CD4-positive, alpha-beta T cell treated with Interleukin-6 for 4 hours (primary cell): Measurements from ENCODE around the gene HAPLN2.
"Not testable (repeated sequence)": the region's sequence is repeated elsewhere in the genome, so short reads cannot be mapped to it uniquely, and the experiment has no call there.

Source experiments
- DNase-seq: peaks from one replicate; pipeline ENCODE4 v3.0.0-alpha.2; 2020; ENCODE audit warnings: mixed read lengths

HAPLN2 gene

DNA sequence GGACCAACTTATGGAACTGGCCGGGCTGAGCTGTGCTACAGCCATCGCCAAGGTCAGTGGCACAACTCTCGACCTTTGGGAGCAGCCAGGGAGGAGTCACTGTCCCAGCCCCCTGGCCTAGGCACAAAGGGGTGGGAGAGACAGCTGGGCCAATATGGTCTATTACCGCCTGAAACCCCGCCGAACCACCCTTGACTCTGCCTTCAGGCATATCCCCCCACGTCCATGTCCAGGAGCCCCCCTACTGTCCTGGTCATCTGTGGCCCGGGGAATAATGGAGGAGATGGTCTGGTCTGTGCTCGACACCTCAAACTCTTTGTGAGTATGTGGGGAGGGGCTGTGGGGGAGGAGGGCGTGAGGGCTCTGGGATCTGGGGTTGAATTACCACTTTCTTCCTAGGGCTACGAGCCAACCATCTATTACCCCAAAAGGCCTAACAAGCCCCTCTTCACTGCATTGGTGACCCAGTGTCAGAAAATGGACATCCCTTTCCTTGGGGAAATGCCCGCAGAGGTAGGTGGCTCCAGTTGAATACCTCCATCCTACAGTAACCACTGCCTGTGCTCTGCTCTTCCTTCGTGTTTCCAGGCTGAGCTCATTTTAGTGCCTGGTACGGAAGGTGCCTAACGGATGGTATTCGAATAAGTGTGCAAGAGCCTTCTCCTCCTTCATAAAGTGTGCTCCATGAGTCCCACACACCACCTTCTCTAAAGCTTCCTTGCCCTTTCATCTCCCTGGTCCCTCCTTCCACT is 26.9 kb upstream of the HAPLN2 start:
- DNase-seq: no peak

DNA sequence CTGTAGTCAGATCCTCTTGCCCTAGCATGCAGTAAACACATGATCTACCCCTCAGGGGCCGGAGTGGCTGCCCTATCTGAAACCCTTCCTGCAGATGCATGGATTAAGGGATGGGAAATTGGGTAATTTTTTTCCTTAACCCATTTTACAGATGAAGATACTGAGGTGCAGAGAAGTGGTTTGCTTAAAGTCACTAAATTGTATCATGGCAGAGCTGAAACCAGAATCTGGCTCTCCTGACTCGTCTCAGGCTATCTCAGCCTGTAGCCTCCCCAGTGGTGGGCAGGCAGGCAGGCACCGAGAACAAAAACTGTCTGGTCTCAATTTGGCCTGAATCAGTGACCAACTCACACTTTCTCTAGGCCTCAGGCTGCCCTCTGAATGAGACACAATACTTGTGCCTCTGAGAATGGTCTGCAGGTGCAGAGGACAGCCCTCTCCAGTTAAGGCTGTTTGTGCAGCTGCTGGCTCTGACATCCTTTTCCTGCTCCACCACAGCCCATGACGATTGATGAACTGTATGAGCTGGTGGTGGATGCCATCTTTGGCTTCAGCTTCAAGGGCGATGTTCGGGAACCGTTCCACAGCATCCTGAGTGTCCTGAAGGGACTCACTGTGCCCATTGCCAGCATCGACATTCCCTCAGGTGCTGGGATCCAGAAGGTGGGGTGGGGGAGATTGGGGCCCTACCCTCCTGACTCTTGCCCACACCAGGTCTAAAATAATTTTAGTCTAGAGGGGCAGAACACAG is 26.1 kb upstream of the HAPLN2 start:
- no peak for DNase-seq

DNA sequence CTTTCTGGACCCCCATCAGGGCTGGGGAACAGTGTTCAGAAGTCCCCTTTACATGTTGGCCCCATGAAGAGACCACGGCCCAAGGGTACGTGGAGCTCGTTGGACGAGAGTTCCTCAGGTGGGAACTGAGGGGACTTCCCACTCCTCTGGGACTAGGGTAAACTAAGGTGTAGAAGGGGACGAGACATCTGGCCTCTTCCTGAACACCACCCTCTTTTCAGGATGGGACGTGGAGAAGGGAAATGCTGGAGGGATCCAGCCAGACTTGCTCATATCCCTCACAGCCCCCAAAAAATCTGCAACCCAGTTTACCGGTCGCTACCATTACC is 25.6 kb upstream of the HAPLN2 start:
- no peak for DNase-seq

DNA sequence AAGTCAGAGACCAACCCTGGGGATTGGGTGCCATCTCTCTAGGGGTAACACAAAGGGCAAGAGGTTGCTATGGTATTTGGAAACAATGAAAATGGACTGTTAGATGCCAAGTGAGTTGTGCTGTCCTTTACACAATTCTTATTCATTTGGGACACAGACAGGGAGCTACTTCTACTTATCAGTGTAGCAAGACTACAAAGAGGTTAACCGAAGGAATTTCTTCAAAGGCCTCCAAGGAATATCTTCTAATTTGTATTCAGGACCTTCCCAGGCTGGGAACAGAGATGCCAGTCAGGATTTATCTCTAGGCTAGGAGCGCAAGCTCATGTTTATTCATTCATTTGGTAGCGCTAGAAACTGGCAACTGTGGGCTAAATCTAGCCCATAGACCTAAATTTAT is 25.0 kb upstream of the HAPLN2 start:
- no peak for DNase-seq

GRCh38 chr1:156595016-156595415 is 24.2 kb upstream of the HAPLN2 start:
- DNase-seq: no peak

GRCh38 chr1:156596426-156596825 is 22.8 kb upstream of the HAPLN2 start:
- DNase-seq: no peak

DNA sequence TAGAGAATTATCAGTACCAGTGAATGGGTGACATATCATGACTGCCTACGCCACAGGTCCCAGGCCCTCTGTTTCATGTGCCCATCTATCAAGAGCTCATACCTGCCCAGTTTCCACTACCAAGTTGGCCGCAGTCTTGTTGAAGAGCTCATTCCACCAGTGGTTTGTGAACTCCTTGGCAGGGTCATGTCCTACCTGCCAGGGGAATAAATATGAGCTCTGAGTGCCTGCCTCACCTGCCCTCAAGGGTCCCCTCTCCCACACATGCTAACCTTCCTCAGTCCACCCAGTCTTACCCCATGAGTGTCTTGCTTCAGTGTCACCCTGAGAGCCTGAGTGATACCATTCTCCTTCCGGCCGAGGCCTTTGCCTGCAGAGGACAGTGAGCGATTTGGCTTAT is 21.1 kb upstream of the HAPLN2 start:
- no peak for DNase-seq

DNA sequence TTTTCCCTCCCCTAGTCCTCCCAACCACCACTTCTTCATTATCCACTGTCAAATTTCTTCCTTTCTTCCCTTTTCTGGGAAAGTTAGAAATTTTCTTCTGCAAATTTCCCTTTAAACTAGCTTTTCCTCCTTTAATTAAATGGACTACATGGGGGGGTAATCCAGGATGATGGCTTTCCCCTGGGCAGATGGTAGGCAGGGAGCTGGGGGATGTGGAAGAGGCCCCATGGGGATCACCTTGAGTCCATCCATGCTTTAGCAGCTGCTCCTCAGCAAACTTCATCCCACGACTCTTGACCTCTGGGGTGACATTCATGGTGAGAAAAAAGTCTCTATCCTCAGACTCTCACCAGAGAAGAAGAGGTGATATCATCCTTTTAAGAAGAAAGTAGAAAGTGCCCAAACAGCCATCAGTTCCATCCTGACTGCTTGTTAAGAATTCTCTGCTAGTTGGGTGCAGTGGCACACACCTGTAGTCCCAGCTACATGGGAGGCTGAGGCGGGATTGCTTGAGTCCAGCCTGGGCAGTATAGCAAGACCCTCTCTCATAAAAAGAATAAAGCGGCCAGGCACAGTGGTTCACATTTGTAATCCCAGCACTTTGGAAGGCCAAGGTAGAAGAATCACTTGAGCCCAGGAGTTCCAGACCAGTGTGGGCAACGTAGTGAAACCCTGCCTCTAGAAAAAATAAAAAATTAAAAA is 20.3 kb upstream of the HAPLN2 start:
- DNase-seq: no peak

DNA sequence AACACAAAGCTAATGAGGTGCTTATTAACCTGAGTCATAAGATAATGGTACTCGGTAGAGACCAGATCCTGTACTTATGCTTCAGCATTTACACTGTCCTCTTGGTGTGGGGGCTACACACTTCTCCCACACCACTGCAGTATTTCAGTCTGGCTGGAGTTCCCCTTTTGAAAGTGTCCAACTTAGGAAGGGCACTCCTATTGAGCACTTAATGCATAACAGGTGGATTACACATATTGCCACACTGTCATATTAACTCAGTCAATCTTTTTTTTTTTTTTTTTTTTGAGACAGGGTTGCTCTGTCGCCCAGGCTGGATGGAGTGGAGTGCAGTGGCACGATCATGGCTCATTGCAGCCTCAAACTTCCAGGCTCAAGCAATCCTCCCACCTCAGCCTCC is 19.4 kb upstream of the HAPLN2 start:
- DNase-seq: no peak

GRCh38 chr1:156600733-156601121 is 18.5 kb upstream of the HAPLN2 start:
- no peak for DNase-seq

DNA sequence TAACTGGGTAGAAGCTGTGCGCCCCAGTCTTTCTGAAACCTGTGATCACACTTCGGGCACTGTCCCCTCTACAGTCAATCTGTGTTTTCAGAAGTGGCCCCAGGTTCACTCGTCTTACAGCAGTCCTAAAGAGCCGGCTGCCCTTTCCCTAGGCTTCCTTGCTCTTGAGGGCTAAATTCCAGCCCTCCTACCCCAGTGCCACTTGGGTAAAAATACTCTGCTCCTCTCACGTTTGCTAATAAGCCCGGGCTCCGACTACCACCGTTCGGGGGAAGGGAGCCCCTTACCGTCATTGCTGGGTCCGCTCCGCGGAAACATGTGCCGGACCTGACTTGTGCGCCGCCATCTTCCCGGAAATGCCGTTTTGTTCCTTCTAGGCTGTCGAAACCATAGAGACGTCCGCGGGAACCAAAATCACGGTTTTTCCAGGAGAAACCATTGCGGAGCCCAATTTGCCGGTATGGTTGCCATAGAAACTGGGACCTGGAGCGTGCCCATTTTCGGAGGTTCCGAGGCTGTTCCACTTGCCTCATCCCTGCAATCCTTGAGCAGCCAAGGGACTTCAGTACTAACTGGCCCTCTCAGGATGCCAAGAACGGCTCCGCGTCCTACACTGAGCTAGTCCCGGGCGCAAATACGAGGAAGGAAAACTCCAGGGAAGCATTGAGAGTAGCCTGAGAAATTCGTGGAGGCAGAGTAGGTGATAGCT is 17.9 kb upstream of the HAPLN2 start, which contains the start of gene GPATCH4:
TSS of gene GPATCH4 (minus strand) at position 358 of the 709 bp plus-strand sequence.
- DNase-seq: peak; percentile 76

DNA sequence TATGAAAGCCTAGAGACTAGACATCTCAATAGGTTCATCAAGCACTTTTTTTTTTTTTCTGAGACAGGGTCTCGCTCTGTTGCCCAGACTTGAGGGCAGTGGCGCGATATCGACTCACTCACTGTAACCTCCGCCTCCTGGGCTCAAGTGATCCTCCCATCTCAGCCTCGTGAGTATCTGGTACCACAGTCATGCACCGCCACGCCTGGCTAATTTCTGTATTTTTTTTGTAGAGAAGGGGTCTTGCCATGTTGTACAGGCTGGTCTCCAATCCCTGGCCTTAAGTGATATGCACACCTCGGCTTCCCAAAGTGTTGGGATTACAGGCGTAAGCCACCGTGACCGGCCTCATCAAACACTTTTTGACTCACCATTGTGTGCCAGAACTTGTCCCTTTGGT is 17.3 kb upstream of the HAPLN2 start:
- no peak for DNase-seq

- peak; percentile 20 for DNase-seq
Observed at GRCh38 chr1:156602557-156602993, 16.6 kb upstream of the HAPLN2 start.

- DNase-seq: not testable (repeated sequence)
Observed at GRCh38 chr1:156607344-156607743, 11.9 kb upstream of the HAPLN2 start.

GRCh38 chr1:156608036-156608674 is 11.1 kb upstream of the HAPLN2 start:
- DNase-seq: peak; percentile 74

GRCh38 chr1:156608981-156609380 is 10.2 kb upstream of the HAPLN2 start:
- peak; percentile 70 for DNase-seq

GRCh38 chr1:156610072-156610471 is 9.1 kb upstream of the HAPLN2 start:
- DNase-seq: not testable (repeated sequence)

GRCh38 chr1:156612666-156613065 is 6.5 kb upstream of the HAPLN2 start:
- DNase-seq: no peak

GRCh38 chr1:156615946-156616345 is 3.3 kb upstream of the HAPLN2 start:
- no peak for DNase-seq

DNA sequence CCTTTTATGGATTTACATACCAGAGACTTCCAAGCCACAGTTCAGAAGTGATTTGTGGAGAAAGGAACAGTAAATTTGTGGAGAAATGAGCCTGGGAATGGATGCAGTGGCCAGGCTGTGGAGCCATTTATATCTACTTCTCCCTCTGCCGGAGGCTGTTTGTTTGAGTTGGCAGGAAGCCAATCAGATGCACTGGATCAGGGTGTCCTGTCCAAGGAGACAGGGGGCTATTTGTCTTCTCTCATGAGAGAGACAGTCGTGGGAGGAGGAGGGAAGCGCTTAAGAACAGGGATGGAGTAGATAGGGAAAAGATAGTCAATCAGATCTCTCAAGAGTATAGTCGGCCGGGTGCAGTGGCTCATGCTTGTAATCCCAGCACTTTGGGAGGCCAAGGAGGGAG is 2.8 kb upstream of the HAPLN2 start:
- no peak for DNase-seq

GRCh38 chr1:156619582-156619955 is 354 bp downstream of the HAPLN2 start:
- DNase-seq: no peak

DNA sequence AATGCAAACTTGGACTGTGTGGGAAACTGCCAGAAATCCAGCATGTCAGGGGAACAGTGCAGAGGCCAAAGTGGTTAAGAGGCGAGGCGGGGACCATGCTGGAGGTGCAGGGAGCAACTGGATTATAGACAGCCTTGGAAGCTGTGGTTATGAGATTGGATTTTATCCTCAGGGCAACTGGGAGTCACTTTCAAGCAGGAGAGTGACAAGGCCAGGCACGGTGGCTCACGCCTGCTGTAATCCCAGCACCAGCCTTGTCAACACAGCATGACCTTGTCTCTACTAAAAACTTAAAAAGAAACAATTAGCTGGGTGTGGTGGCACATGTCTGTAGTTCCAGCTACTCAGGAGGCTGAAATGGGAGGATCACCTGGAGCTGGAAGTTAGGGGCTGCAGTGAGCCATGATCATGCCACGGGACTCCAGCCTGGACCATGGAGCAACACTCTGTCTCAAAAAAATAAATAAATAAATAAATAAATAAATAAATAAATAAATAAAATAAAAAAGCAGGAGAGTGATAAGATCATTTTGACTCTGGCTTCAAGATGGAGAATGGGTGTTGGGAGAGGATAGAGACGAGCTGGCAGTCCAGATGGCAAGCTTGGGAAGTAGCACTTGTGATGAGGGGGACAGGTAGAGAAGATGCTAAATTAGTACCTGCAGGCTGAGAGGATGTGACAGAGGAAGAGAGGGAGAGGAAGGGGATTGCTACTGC is 3.5 kb downstream of the HAPLN2 start:
- no peak for DNase-seq
